Measurements from ENCODE around the gene MUC5B. TPM values are rescaled to one million over a fixed set of nuclear protein-coding genes. Genes with fewer than 3 reads are reported as not detected.

The MUC5B gene
- total and polyA plus RNA-seq, 2 of the 13 experiments (the other 11 are each of a cell fraction or from before 2014, with no cell fraction given) = 0.01 TPM; not detected in 1

GRCh38 chr11:1299621-1300020, 76.8 kb downstream of the MUC5B start (continued):
- TF ChIP-seq ZFP1 (CRISPR knock-in tag; IDR thresholded peaks at IDR 0.05) (no peak), E2F2 (CRISPR knock-in tag; IDR thresholded peaks at IDR 0.05; ENCODE audit: borderline replicate concordance) (no peak), STAT6 (CRISPR knock-in tag; IDR thresholded peaks at IDR 0.05; ENCODE audit: borderline replicate concordance) (no peak), PITX1 (CRISPR knock-in tag; IDR thresholded peaks at IDR 0.05) (no peak), KLF9 (CRISPR knock-in tag; IDR thresholded peaks at IDR 0.05; ENCODE audit: low read depth) (no peak), ZNF747 (CRISPR knock-in tag; IDR thresholded peaks at IDR 0.05; ENCODE audit: borderline replicate concordance) (no peak), ZNF256 (CRISPR knock-in tag; conservative IDR thresholded peaks at IDR 0.05) (no peak), ZMAT3 (CRISPR knock-in tag; conservative IDR thresholded peaks at IDR 0.05) (no peak), KLF16 (CRISPR knock-in tag; IDR thresholded peaks at IDR 0.05) (no peak), CEBPZ (IDR thresholded peaks at IDR 0.05; ENCODE audit: low read length) (no peak), NCOR1 (IDR thresholded peaks at IDR 0.05; ENCODE audit: borderline replicate concordance, low read length) (no peak), GTF2F1 (IDR thresholded peaks at IDR 0.05; ENCODE audit: low read length) (no peak), ZSCAN20 (CRISPR knock-in tag; IDR thresholded peaks at IDR 0.05; ENCODE audit: borderline replicate concordance) (no peak), PLRG1 (conservative IDR thresholded peaks at IDR 0.05) (no peak)

All from HepG2 (cell line).